PFSK-1 (cell line): ENCODE results near the gene GPX8.

Source experiments
- FOXP2 ChIP-seq: optimal IDR thresholded peaks from 2 replicates; pipeline ENCODE3; 2011; ENCODE audit warnings: borderline replicate concordance, control low read depth, inconsistent platforms; ENCODE audit not compliant: insufficient read depth; ENCODE audit errors: extremely low read length, extremely low read depth
- POLR2AphosphoS5 ChIP-seq: IDR thresholded peaks from 2 replicates; pipeline ENCODE4 v1.6.1; 2012; ENCODE audit warnings: low read depth, mild to moderate bottlenecking, control low read depth, low read length, moderate library complexity
- REST ChIP-seq, 2 experiments: IDR thresholded peaks; 2 replicates each; pipeline versions ENCODE4 v1.6.1 to v1.8.0; 2011 to 2012; ENCODE audit warnings: low read depth in 2 of 2, low read length in 2 of 2, control low read depth in 1 of 2, inconsistent platforms in 1 of 2, mild to moderate bottlenecking in 1 of 2, moderate library complexity in 1 of 2; ENCODE audit not compliant: insufficient read depth in 1 of 2
- SIN3A ChIP-seq: IDR thresholded peaks from 2 replicates; pipeline ENCODE4 v1.6.1; 2012; ENCODE audit warnings: mild to moderate bottlenecking, low read length, moderate library complexity, borderline replicate concordance; ENCODE audit not compliant: insufficient read depth
- TAF1 ChIP-seq: IDR thresholded peaks from 2 replicates; pipeline ENCODE4 v1.6.1; 2012; ENCODE audit warnings: low read length, control low read depth, borderline replicate concordance; ENCODE audit not compliant: insufficient read depth

Gene GPX8

GRCh38 chr5:55134053-55134722 is 25.8 kb upstream of the GPX8 start:
- no peak for TF ChIP-seq SIN3A
- no peak for TF ChIP-seq FOXP2
- TF ChIP-seq POLR2AphosphoS5, result no peak
- no peak for TF ChIP-seq REST (IDR thresholded peaks at IDR 0.05; ENCODE audit: insufficient read depth in 1 of 2, low read depth in 2 of 2, low read length in 2 of 2)

DNA sequence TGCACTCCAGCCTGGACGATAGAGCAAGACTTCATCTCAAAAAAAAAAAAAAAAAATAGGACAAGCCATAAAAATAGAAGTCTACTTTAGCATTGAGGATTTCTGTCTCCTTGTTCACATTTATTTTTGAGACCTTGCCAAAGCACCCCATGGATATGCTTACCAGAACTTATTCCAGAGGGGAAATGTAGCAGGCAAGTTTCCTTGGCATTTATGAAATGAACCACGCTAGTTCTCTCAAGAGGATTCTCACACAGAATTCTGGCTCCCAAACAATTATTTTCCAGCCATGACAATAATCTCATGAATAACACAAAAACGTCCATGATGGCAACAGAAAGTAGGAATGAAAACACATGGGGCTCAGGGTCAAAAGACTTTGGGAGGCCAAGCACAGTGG is 23.4 kb upstream of the GPX8 start:
- TF ChIP-seq FOXP2, result no peak
- TF ChIP-seq TAF1, result no peak
- TF ChIP-seq SIN3A, result no peak
- TF ChIP-seq REST (IDR thresholded peaks at IDR 0.05; ENCODE audit: insufficient read depth in 1 of 2, low read depth in 2 of 2, low read length in 2 of 2), result no peak
- no peak for TF ChIP-seq POLR2AphosphoS5

DNA sequence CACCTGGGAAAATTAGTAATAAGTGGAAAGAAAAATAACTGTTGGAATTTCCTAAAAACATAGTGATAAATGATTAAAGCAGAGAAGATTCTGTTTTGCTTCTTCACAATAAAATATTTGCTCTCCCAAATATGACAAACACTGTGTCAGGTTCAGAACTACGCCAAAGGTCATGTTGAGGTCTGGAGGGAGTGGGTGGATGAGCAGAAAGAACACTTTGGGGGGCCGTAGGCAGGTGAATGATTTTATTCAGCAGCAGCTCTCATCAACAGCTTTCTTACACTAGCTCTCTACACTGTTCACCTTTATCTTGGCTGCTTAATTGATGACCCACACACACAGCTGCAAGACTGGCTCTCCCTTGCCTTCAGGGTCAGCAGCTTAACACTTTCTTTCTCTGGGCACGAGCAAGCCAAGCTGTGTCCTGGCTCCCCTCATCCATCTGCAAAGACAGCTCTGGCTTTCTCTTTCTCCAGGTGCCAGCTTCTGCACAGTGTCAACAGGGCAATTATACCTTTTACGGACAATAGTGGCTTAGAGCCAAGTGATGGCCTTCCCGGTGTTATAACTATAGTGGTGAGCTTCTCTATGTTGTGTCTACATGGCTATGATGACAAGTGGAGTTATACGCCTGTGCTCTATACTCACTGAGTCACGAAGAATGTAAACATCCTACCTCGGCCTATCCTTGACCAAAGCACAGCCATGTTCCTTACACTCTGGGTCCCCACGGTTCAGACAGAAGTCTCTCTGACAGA is 18.9 kb upstream of the GPX8 start:
- TF ChIP-seq FOXP2 (no peak), TAF1 (no peak), REST (IDR thresholded peaks at IDR 0.05; ENCODE audit: insufficient read depth in 1 of 2, low read depth in 2 of 2, low read length in 2 of 2) (no peak)

DNA sequence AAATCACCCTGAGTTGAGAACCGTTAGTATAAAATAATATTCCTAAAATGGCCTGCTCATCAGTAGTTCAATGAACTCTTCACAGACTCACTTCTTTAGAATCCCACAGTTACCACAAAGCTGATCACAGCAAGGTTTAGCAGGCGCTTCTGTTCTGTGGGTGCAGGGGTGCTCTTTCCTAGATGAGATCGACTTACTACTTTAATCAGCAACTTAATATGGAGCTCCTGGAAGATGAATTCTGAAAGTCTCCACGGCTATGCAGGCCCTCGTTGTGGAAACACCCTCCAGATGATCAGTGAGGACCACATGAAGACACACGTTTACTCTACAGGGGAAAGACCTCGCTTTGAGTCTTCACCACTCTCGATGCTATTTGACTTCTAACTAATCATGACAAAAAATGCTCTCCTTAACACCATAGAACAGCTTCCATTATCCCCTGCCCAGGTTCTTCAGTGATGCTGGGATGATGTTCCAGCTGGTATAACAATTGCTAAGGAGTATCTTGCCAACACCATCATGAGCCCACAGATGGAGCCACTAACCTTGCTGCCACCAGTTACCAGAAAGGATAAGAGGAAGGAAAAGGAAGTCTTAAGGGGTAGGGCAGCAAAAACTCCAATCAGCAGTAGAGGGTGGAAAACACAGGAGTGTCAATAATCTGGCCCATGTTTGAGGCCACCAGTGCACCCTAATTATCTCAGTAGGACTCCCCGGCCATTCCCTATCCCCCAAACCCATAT is 17.9 kb upstream of the GPX8 start:
- TF ChIP-seq POLR2AphosphoS5 (no peak), TAF1 (no peak), FOXP2 (no peak), SIN3A (no peak), REST (IDR thresholded peaks at IDR 0.05; ENCODE audit: insufficient read depth in 1 of 2, low read depth in 2 of 2, low read length in 2 of 2) (no peak)
